Nephron progenitor cell (in vitro differentiated cells): ENCODE results near the gene CXCL3.

Experiments used
- DNase-seq: peaks from one replicate; pipeline ENCODE4 v3.0.0; 2021
- H3K27ac Mint-ChIP-seq: 2 replicates; pipeline ENCODE4 v1.8.0; 2021; ENCODE audit warnings: mild to moderate bottlenecking, moderate library complexity, mixed read lengths
- H3K27me3 Mint-ChIP-seq: 2 replicates; pipeline ENCODE4 v1.8.0; 2021; ENCODE audit warnings: mild to moderate bottlenecking, low read depth, mixed read lengths; ENCODE audit not compliant: poor library complexity
- H3K36me3 Mint-ChIP-seq: 2 replicates; pipeline ENCODE4 v1.8.0; 2021; ENCODE audit warnings: low read depth, mixed read lengths
- H3K4me1 Mint-ChIP-seq: 2 replicates; pipeline ENCODE4 v1.8.0; 2021; ENCODE audit warnings: mixed read lengths
- H3K4me3 Mint-ChIP-seq: 2 replicates; pipeline ENCODE4 v1.8.0; 2021; ENCODE audit warnings: mild to moderate bottlenecking, moderate library complexity, mixed read lengths
- H3K9me3 Mint-ChIP-seq: 2 replicates; pipeline ENCODE4 v1.8.0; 2021; ENCODE audit warnings: mild to moderate bottlenecking, moderate library complexity, mixed read lengths
- CTCF ChIP-seq: fragments of 200-600 bp; sonication (generic); IDR thresholded peaks from 2 replicates; pipeline ENCODE4 v1.5.0; 2021; ENCODE audit warnings: antibody characterized with exemption

CXCL3 gene

GRCh38 chr4:74030285-74030684 is 8.2 kb downstream of the CXCL3 start:
- Mint-ChIP-seq H3K9me3 (no peaks in the 10 kb centered on the region), H3K27ac (no peak overlapping the region), H3K4me1 (no peaks in the 10 kb centered on the region), H3K36me3 (no peaks in the 10 kb centered on the region), H3K27me3 (peaks cover 7% of the 10 kb centered on the region), H3K4me3 (no peak overlapping the region)
- no peak for TF ChIP-seq CTCF
- no peak for DNase-seq

GRCh38 chr4:74028504-74028903 is 10.0 kb downstream of the CXCL3 start:
- no peaks in the 10 kb centered on the region for H3K36me3 Mint-ChIP-seq
- no peaks in the 10 kb centered on the region for H3K4me1 Mint-ChIP-seq
- TF ChIP-seq CTCF = no peak
- no peaks in the 10 kb centered on the region for H3K27me3 Mint-ChIP-seq
- H3K9me3 Mint-ChIP-seq = no peaks in the 10 kb centered on the region
- no peak for DNase-seq
- H3K4me3 Mint-ChIP-seq = no peak overlapping the region
- H3K27ac Mint-ChIP-seq = no peak overlapping the region

- Mint-ChIP-seq H3K4me1 (no peaks in the 10 kb centered on the region), H3K27ac (no peak overlapping the region), H3K27me3 (peaks cover 2% of the 10 kb centered on the region), H3K4me3 (no peak overlapping the region), H3K36me3 (no peaks in the 10 kb centered on the region), H3K9me3 (no peaks in the 10 kb centered on the region)
- no peak for TF ChIP-seq CTCF
- DNase-seq = no peak
Measured at GRCh38 chr4:74023709-74024108, 14.8 kb downstream of the CXCL3 start.

GRCh38 chr4:74021601-74022000 is 16.9 kb downstream of the CXCL3 start:
- Mint-ChIP-seq H3K27ac (no peak overlapping the region), H3K36me3 (no peaks in the 10 kb centered on the region), H3K9me3 (no peaks in the 10 kb centered on the region), H3K4me3 (no peak overlapping the region), H3K4me1 (no peaks in the 10 kb centered on the region), H3K27me3 (peaks cover 6% of the 10 kb centered on the region)
- no peak for DNase-seq
- no peak for TF ChIP-seq CTCF

- Mint-ChIP-seq H3K9me3 (no peaks in the 10 kb centered on the region), H3K27me3 (peaks cover 6% of the 10 kb centered on the region), H3K4me3 (no peak overlapping the region), H3K27ac (no peak overlapping the region), H3K4me1 (no peaks in the 10 kb centered on the region), H3K36me3 (no peaks in the 10 kb centered on the region)
- no peak for DNase-seq
- no peak for TF ChIP-seq CTCF
Measured at GRCh38 chr4:74018771-74019170, 19.7 kb downstream of the CXCL3 start.

GRCh38 chr4:74018116-74018515 is 20.4 kb downstream of the CXCL3 start:
- Mint-ChIP-seq H3K4me1 (no peaks in the 10 kb centered on the region), H3K27ac (no peak overlapping the region), H3K9me3 (no peaks in the 10 kb centered on the region), H3K36me3 (no peaks in the 10 kb centered on the region), H3K27me3 (peaks cover 6% of the 10 kb centered on the region), H3K4me3 (no peak overlapping the region)
- TF ChIP-seq CTCF = no peak
- DNase-seq = no peak
